Neural cell (in vitro differentiated cells): ENCODE results near the gene ARL5A. TPM values are rescaled to one million over a fixed set of nuclear protein-coding genes. Genes with fewer than 3 reads are reported as not detected.

ENCODE experiments used
- H2AFZ ChIP-seq: fragments of 200-600, 300-800 bp; sonication (generic), shearing (Covaris generic); 2 replicates; pipeline ENCODE4 v1.6.0; 2014; ENCODE audit warnings: low read depth, mild to moderate bottlenecking, antibody characterized with exemption, low read length, moderate library complexity
- H3F3A ChIP-seq: fragments of 200-600 bp; shearing (Covaris generic); 2 replicates; pipeline ENCODE4 v1.6.1; 2016; ENCODE audit warnings: mild to moderate bottlenecking, moderate library complexity, mixed read lengths, antibody characterized with exemption, low read length; ENCODE audit not compliant: insufficient read depth, poor library complexity, severe bottlenecking
- H3K27ac ChIP-seq: fragments of 200-600, 300-800 bp; sonication (generic), shearing (Covaris generic); 2 replicates; pipeline ENCODE4 v1.5.1; 2014; ENCODE audit warnings: mild to moderate bottlenecking, low read length, moderate library complexity
- H3K27me3 ChIP-seq: fragments of 300-800, 200-600 bp; sonication (generic), shearing (Covaris generic); 2 replicates; pipeline ENCODE4 v1.6.0; 2014; ENCODE audit warnings: mild to moderate bottlenecking, low read depth, low read length, moderate library complexity; ENCODE audit not compliant: insufficient read depth
- H3K36me3 ChIP-seq: fragments of 300-800, 200-600 bp; sonication (generic), shearing (Covaris generic); 2 replicates; pipeline ENCODE4 v1.5.1; 2014; ENCODE audit warnings: mild to moderate bottlenecking, antibody characterized with exemption, low read length, moderate library complexity; ENCODE audit not compliant: insufficient read depth
- H3K4me2 ChIP-seq: fragments of 300-800, 200-600 bp; sonication (generic), shearing (Covaris generic); 2 replicates; pipeline ENCODE4 v1.6.0; 2014; ENCODE audit warnings: mild to moderate bottlenecking, low read length
- H3K4me3 ChIP-seq: fragments of 300-800, 200-600 bp; sonication (generic), shearing (Covaris generic); 2 replicates; pipeline ENCODE4 v1.5.1; 2014; ENCODE audit warnings: mild to moderate bottlenecking, low read length, moderate library complexity
- H3K79me2 ChIP-seq: fragments of 200-600 bp; shearing (Covaris generic); replicated peaks from 2 replicates; pipeline ENCODE4 v1.6.0; 2014; ENCODE audit warnings: mild to moderate bottlenecking, low read length, moderate library complexity; ENCODE audit not compliant: insufficient read depth
- H3K9ac ChIP-seq: fragments of 300-800, 200-600 bp; sonication (generic), shearing (Covaris generic); 2 replicates; pipeline ENCODE4 v1.6.1; 2016; ENCODE audit warnings: mild to moderate bottlenecking, low read length, mixed read lengths
- H3K9me2 ChIP-seq: fragments of 200-600 bp; shearing (Covaris generic); 2 replicates; pipeline ENCODE4 v1.6.1; 2016; ENCODE audit warnings: mild to moderate bottlenecking, low read length, mixed read lengths; ENCODE audit not compliant: insufficient read depth
- H3K9me3 ChIP-seq: fragments of 200-600, 300-800 bp; sonication (generic), shearing (Covaris generic); 2 replicates; pipeline ENCODE4 v1.6.1; 2016; ENCODE audit warnings: mild to moderate bottlenecking, mixed run types, low read length, moderate library complexity, mixed read lengths
- H4K20me1 ChIP-seq: fragments of 200-600 bp; shearing (Covaris generic); 2 replicates; pipeline ENCODE4 v1.6.1; 2016; ENCODE audit warnings: mild to moderate bottlenecking, mixed run types; ENCODE audit not compliant: insufficient read depth
- EP300 ChIP-seq: fragments of 450-650 bp; conservative IDR thresholded peaks from 2 replicates; pipeline ENCODE4 v1.6.1; 2014; ENCODE audit warnings: antibody characterized with exemption, mild to moderate bottlenecking, moderate library complexity; ENCODE audit not compliant: poor library complexity, severe bottlenecking
- EZH2 ChIP-seq: fragments of 200-600, 300-800 bp; shearing (Covaris generic), sonication (generic); IDR thresholded peaks from 2 replicates; pipeline ENCODE4 v1.6.1; 2014; ENCODE audit warnings: antibody characterized with exemption, low read length, borderline replicate concordance, mild to moderate bottlenecking; ENCODE audit not compliant: insufficient read depth, poor library complexity, severe bottlenecking
- MXI1 ChIP-seq: fragments of 450-650 bp; conservative IDR thresholded peaks from 2 replicates; pipeline ENCODE4 v1.6.1; 2014; ENCODE audit warnings: antibody characterized with exemption, mild to moderate bottlenecking; ENCODE audit not compliant: poor library complexity, severe bottlenecking
- POLR2AphosphoS5 ChIP-seq: IDR thresholded peaks from 2 replicates; pipeline ENCODE4 v1.6.1; 2012
- RAD21 ChIP-seq: fragments of 450-650 bp; conservative IDR thresholded peaks from 2 replicates; pipeline ENCODE4 v1.6.1; 2014; ENCODE audit warnings: antibody characterized with exemption, mild to moderate bottlenecking, moderate library complexity
- SMC3 ChIP-seq: fragments of 450-650 bp; conservative IDR thresholded peaks from 2 replicates; pipeline ENCODE4 v1.6.1; 2014; ENCODE audit warnings: antibody characterized with exemption, mild to moderate bottlenecking, moderate library complexity; ENCODE audit not compliant: poor library complexity
- TAF1 ChIP-seq: IDR thresholded peaks from 2 replicates; pipeline ENCODE4 v1.6.1; 2012; ENCODE audit warnings: low read depth
- polyA plus RNA-seq: library from polyadenylated mRNA; depleted of rRNA; stranded (reverse); fragments of >200 nt; gene quantifications from 2 replicates; pipeline ENCODE4 v1.2.3, GENCODE V29; 2014
- TF ChIP-seq, protein P1 (sequence below): fragments of 450-650 bp; IDR thresholded peaks from 2 replicates; pipeline ENCODE4 v1.5.1; 2014; ENCODE audit warnings: antibody characterized with exemption, mild to moderate bottlenecking, moderate library complexity; ENCODE audit not compliant: poor library complexity, severe bottlenecking
- TF ChIP-seq, protein P2 (sequence below): IDR thresholded peaks from 2 replicates; pipeline ENCODE4 v1.6.1; 2012; ENCODE audit warnings: borderline replicate concordance

The ARL5A gene
- polyA plus RNA-seq, 1 donor from 2014 or later, result 48.5 TPM

DNA sequence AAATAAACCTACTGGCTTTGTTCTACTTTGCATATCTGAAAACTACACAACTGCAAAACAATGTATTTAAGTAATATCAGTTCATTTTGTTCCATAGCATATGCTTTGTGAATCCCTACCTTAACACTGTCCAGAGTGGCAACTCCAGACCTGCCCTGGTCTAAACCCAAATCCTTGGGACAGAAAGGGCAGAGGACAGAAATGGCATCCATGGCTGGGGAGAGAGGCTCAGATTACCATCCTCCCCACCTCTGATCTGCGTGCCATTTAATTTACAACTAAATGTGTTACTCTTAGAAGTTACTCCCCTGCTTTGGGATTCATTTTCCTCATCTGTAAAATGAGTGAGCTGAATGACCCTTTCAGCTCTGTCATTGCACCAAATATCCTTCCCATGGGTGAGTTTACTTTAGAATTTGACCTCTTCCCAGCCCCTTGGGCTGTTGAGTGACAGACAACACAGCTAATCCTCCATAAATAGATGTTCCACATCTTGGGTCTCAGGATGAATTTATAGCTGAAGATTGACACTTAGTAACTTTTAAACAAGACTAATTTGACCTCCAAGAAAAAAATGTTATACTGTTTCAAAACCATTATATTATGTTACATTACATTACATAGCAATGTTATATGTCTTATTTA lies 73.8 kb downstream of the ARL5A start:
- Histone ChIP-seq H3K9ac (no peak overlapping the region), H3K9me3 (no peaks in the 10 kb centered on the region), H2AFZ (no peak overlapping the region), H3K9me2 (no peaks in the 10 kb centered on the region), H3K27me3 (no peaks in the 10 kb centered on the region), H3F3A (no peaks in the 10 kb centered on the region), H3K4me3 (no peak overlapping the region), H3K79me2 (no peaks in the 10 kb centered on the region), H3K27ac (no peak overlapping the region), H3K36me3 (no peaks in the 10 kb centered on the region), H3K4me2 (no peak overlapping the region), H4K20me1 (no peaks in the 10 kb centered on the region)
- TF ChIP-seq EZH2, result no peak
- TF ChIP-seq, protein P1, sequence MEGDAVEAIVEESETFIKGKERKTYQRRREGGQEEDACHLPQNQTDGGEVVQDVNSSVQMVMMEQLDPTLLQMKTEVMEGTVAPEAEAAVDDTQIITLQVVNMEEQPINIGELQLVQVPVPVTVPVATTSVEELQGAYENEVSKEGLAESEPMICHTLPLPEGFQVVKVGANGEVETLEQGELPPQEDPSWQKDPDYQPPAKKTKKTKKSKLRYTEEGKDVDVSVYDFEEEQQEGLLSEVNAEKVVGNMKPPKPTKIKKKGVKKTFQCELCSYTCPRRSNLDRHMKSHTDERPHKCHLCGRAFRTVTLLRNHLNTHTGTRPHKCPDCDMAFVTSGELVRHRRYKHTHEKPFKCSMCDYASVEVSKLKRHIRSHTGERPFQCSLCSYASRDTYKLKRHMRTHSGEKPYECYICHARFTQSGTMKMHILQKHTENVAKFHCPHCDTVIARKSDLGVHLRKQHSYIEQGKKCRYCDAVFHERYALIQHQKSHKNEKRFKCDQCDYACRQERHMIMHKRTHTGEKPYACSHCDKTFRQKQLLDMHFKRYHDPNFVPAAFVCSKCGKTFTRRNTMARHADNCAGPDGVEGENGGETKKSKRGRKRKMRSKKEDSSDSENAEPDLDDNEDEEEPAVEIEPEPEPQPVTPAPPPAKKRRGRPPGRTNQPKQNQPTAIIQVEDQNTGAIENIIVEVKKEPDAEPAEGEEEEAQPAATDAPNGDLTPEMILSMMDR, result no peak
- TF ChIP-seq EP300, result no peak
- TF ChIP-seq, protein P2, sequence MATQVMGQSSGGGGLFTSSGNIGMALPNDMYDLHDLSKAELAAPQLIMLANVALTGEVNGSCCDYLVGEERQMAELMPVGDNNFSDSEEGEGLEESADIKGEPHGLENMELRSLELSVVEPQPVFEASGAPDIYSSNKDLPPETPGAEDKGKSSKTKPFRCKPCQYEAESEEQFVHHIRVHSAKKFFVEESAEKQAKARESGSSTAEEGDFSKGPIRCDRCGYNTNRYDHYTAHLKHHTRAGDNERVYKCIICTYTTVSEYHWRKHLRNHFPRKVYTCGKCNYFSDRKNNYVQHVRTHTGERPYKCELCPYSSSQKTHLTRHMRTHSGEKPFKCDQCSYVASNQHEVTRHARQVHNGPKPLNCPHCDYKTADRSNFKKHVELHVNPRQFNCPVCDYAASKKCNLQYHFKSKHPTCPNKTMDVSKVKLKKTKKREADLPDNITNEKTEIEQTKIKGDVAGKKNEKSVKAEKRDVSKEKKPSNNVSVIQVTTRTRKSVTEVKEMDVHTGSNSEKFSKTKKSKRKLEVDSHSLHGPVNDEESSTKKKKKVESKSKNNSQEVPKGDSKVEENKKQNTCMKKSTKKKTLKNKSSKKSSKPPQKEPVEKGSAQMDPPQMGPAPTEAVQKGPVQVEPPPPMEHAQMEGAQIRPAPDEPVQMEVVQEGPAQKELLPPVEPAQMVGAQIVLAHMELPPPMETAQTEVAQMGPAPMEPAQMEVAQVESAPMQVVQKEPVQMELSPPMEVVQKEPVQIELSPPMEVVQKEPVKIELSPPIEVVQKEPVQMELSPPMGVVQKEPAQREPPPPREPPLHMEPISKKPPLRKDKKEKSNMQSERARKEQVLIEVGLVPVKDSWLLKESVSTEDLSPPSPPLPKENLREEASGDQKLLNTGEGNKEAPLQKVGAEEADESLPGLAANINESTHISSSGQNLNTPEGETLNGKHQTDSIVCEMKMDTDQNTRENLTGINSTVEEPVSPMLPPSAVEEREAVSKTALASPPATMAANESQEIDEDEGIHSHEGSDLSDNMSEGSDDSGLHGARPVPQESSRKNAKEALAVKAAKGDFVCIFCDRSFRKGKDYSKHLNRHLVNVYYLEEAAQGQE, result no peak
- TF ChIP-seq SMC3, result no peak
- TF ChIP-seq POLR2AphosphoS5, result no peak
- TF ChIP-seq RAD21, result no peak
- TF ChIP-seq TAF1, result no peak
- TF ChIP-seq MXI1, result no peak

DNA sequence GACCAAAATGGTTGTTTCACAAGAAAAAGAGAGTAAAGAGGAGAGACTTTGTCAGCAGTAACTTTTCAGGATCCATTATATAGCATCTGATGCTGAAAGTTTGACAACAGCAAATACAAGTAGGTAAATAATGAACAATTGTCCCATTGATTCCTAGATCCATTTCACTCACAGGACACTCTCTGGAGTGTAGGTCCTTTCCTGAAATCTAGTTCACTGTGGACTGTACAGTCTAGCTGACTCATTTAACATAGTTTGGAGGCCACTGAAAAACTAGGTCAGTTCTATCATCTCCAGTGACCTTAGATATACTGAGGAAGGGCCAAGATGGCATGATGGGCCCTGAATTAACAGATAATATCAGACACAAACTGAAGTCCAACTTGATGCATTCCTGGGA lies 74.7 kb downstream of the ARL5A start:
- Histone ChIP-seq H3K27me3 (no peaks in the 10 kb centered on the region), H3K79me2 (no peaks in the 10 kb centered on the region), H3K27ac (no peak overlapping the region), H4K20me1 (no peaks in the 10 kb centered on the region), H3K9ac (no peak overlapping the region), H3K9me3 (no peaks in the 10 kb centered on the region), H2AFZ (no peak overlapping the region), H3K36me3 (no peaks in the 10 kb centered on the region), H3K4me3 (no peak overlapping the region), H3F3A (no peaks in the 10 kb centered on the region), H3K9me2 (no peaks in the 10 kb centered on the region), H3K4me2 (no peak overlapping the region)
- TF ChIP-seq EZH2 (no peak), MXI1 (no peak)

Other genes with a start within 250 kb of the ARL5A start
- 0.38 and 2.9 TPM in 2 replicates for gene NEB, start 93.9 kb downstream of the ARL5A start, polyA plus RNA-seq